ENCODE results near the gene OSMR. TPM values are rescaled to one million over a fixed set of nuclear protein-coding genes. Genes with fewer than 3 reads are reported as not detected.

The OSMR gene
- polyA plus RNA-seq, 10 donors = 6.5 to 9.5 (median 8.6) TPM

Other genes starting within 250 kb of the OSMR start
- 10 to 100 TPM; 12.2 to 22.3 (median 17.8) TPM for gene RICTOR, start 228.4 kb downstream of the OSMR start, polyA plus RNA-seq (ENCODE audit: insufficient read length in 10 of 10)

All from muscle of back (tissue), 10 donors.